Choroid plexus epithelial cell (primary cell): ENCODE data around the gene TCF7L1.

ENCODE experiments used
- DNase-seq: peaks from one replicate; pipeline ENCODE4 v3.0.0-alpha.2; 2010; ENCODE audit warnings: low read depth
- H3K4me3 ChIP-seq: 2 replicates; pipeline ENCODE4 v1.5.1; 2011; ENCODE audit warnings: low read depth, mild to moderate bottlenecking, control low read depth, low read length, moderate library complexity
- CTCF ChIP-seq: conservative IDR thresholded peaks from 2 replicates; pipeline ENCODE4 v1.5.1; 2011; ENCODE audit warnings: low read depth, mild to moderate bottlenecking, control low read depth, inconsistent platforms, low read length, moderate library complexity

TCF7L1 gene

GRCh38 chr2:85175369-85176299 is 42.4 kb downstream of the TCF7L1 start:
- no peak for TF ChIP-seq CTCF
- peak; percentile 51 for DNase-seq
- no peak overlapping the region for H3K4me3 ChIP-seq

GRCh38 chr2:85177031-85177824 is 44.0 kb downstream of the TCF7L1 start:
- no peak for TF ChIP-seq CTCF
- H3K4me3 ChIP-seq = no peak overlapping the region
- DNase-seq = no peak

GRCh38 chr2:85178154-85178553 is 45.0 kb downstream of the TCF7L1 start:
- no peak for DNase-seq
- no peak for TF ChIP-seq CTCF
- H3K4me3 ChIP-seq = no peak overlapping the region

- TF ChIP-seq CTCF = no peak
- no peak for DNase-seq
- no peak overlapping the region for H3K4me3 ChIP-seq
These were observed 45.8 kb downstream of the TCF7L1 start for GRCh38 chr2:85178980-85179411.

GRCh38 chr2:85179541-85179940 is 46.3 kb downstream of the TCF7L1 start:
- peak; percentile 44 for DNase-seq
- TF ChIP-seq CTCF = no peak
- no peak overlapping the region for H3K4me3 ChIP-seq

GRCh38 chr2:85180322-85181133 is 47.3 kb downstream of the TCF7L1 start:
- no peak for DNase-seq
- TF ChIP-seq CTCF = no peak

More at GRCh38 chr2:85180322-85181133, 47.3 kb downstream of the TCF7L1 start:
- H3K4me3 ChIP-seq = no peak overlapping the region
